ENCODE results near the gene GCAT.
A peak's percentile ranks its signal among the peaks of the same experiment; 100 is the strongest.

DNA sequence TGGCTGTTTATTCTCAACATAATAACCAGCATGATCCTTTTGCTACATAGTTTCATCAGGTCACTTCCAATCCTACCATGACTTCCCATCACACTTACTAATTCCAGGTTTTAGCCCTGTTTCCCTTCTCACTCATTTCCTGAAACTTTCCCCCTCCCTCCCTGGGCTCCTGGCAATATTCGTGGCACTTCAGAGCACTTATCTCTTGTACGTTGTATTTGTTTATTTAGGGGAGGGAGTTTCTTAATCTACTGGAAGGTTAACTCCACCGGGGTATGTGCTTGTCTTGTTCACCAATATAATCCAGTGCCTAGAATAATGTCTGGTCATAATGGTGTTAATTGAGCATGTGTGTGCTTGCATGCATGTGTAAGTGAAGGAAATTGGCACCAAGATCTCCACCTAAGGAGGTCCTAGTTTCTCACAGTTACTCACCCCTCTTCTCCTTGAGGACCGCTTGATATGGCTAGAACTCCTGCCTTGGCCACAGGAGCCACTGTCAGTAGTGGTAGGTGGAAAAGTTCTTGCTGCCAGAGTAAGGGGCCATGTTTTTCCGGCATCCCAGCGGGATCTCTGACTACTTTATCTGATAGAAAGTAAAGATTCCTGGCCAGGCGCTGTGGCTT is 53.2 kb downstream of the GCAT start:
- TF ChIP-seq, protein P1, sequence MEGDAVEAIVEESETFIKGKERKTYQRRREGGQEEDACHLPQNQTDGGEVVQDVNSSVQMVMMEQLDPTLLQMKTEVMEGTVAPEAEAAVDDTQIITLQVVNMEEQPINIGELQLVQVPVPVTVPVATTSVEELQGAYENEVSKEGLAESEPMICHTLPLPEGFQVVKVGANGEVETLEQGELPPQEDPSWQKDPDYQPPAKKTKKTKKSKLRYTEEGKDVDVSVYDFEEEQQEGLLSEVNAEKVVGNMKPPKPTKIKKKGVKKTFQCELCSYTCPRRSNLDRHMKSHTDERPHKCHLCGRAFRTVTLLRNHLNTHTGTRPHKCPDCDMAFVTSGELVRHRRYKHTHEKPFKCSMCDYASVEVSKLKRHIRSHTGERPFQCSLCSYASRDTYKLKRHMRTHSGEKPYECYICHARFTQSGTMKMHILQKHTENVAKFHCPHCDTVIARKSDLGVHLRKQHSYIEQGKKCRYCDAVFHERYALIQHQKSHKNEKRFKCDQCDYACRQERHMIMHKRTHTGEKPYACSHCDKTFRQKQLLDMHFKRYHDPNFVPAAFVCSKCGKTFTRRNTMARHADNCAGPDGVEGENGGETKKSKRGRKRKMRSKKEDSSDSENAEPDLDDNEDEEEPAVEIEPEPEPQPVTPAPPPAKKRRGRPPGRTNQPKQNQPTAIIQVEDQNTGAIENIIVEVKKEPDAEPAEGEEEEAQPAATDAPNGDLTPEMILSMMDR (IDR thresholded peaks at IDR 0.05) = no peak
- TF ChIP-seq POLR2A (IDR thresholded peaks at IDR 0.05) = peak in 1 of 3 donors; percentile 25

Data from body of pancreas (tissue), 4 donors.